MM.1S (cell line): ENCODE results near the gene KSR1.

Source experiments
- DNase-seq: peaks from one replicate; pipeline ENCODE4 v3.0.0-alpha.2; 2015
- H2AFZ ChIP-seq: fragments of 300-600 bp; sonication (generic); 2 replicates; pipeline ENCODE4 v1.6.0; 2016; ENCODE audit warnings: antibody characterized with exemption, low read length
- H3F3A ChIP-seq: fragments of 300-600 bp; sonication (generic); 2 replicates; pipeline ENCODE4 v1.6.1; 2016; ENCODE audit warnings: mild to moderate bottlenecking, antibody characterized with exemption, low read length, moderate library complexity, mixed read lengths; ENCODE audit not compliant: insufficient read depth
- H3K27ac ChIP-seq: fragments of 300-600 bp; sonication (generic); 2 replicates; pipeline ENCODE4 v1.5.1; 2016; ENCODE audit warnings: mild to moderate bottlenecking, low read length
- H3K27me3 ChIP-seq: fragments of 300-600 bp; sonication (generic); replicated peaks from 2 replicates; pipeline ENCODE4 v1.6.0; 2016; ENCODE audit warnings: low read length; ENCODE audit not compliant: insufficient read depth
- H3K36me3 ChIP-seq: fragments of 300-600 bp; sonication (generic); replicated peaks from 2 replicates; pipeline ENCODE4 v1.6.1; 2016; ENCODE audit warnings: mild to moderate bottlenecking, low read length, mixed read lengths; ENCODE audit not compliant: insufficient read depth
- H3K4me1 ChIP-seq: fragments of 300-600 bp; sonication (generic); 2 replicates; pipeline ENCODE4 v1.6.1; 2016; ENCODE audit warnings: low read length, mixed read lengths
- H3K4me2 ChIP-seq: fragments of 300-600 bp; sonication (generic); 2 replicates; pipeline ENCODE4 v1.6.0; 2016; ENCODE audit warnings: low read depth, low read length
- H3K4me3 ChIP-seq: fragments of 300-600 bp; sonication (generic); 2 replicates; pipeline ENCODE4 v1.5.1; 2016; ENCODE audit warnings: low read length, mixed read lengths
- H3K79me2 ChIP-seq: fragments of 300-600 bp; sonication (generic); 2 replicates; pipeline ENCODE4 v1.6.1; 2016; ENCODE audit warnings: mixed run types, low read length, mixed read lengths
- H3K9ac ChIP-seq: fragments of 300-600 bp; sonication (generic); 2 replicates; pipeline ENCODE4 v1.6.1; 2016; ENCODE audit warnings: low read length, mixed read lengths
- H3K9me2 ChIP-seq: fragments of 300-600 bp; sonication (generic); replicated peaks from 2 replicates; pipeline ENCODE4 v1.6.1; 2016; ENCODE audit warnings: mild to moderate bottlenecking, low read length, mixed read lengths; ENCODE audit not compliant: insufficient read depth
- H3K9me3 ChIP-seq: fragments of 300-600 bp; sonication (generic); replicated peaks from 2 replicates; pipeline ENCODE4 v1.6.1; 2016; ENCODE audit warnings: mild to moderate bottlenecking, low read length, mixed read lengths; ENCODE audit not compliant: insufficient read depth
- H4K20me1 ChIP-seq: fragments of 300-600 bp; sonication (generic); 2 replicates; pipeline ENCODE4 v1.6.1; 2016; ENCODE audit warnings: mild to moderate bottlenecking, low read length, moderate library complexity, mixed read lengths; ENCODE audit not compliant: insufficient read depth
- EZH2 ChIP-seq: fragments of 300-600 bp; sonication (generic); optimal IDR thresholded peaks from 2 replicates; pipeline ENCODE3; 2017; ENCODE audit warnings: low read depth, mild to moderate bottlenecking, antibody characterized with exemption, low read length, mixed read lengths
- EZH2phosphoT487 ChIP-seq: fragments of 300-600 bp; sonication (generic); IDR thresholded peaks from 2 replicates; pipeline ENCODE4 v1.6.1; 2018; ENCODE audit warnings: antibody characterized with exemption, low read length
- TF ChIP-seq, protein P1 (sequence below): fragments of 300-600 bp; sonication (generic); IDR thresholded peaks from 2 replicates; pipeline ENCODE4 v1.5.1; 2016; ENCODE audit warnings: antibody characterized with exemption, low read length, mixed read lengths

KSR1 gene

GRCh38 chr17:27545562-27546229 lies 89.4 kb downstream of the KSR1 start:
- H4K20me1 ChIP-seq: peaks cover 14% of the 10 kb centered on the region
- TF ChIP-seq EZH2: no peak
- no peak for TF ChIP-seq EZH2phosphoT487
- TF ChIP-seq, protein P1, sequence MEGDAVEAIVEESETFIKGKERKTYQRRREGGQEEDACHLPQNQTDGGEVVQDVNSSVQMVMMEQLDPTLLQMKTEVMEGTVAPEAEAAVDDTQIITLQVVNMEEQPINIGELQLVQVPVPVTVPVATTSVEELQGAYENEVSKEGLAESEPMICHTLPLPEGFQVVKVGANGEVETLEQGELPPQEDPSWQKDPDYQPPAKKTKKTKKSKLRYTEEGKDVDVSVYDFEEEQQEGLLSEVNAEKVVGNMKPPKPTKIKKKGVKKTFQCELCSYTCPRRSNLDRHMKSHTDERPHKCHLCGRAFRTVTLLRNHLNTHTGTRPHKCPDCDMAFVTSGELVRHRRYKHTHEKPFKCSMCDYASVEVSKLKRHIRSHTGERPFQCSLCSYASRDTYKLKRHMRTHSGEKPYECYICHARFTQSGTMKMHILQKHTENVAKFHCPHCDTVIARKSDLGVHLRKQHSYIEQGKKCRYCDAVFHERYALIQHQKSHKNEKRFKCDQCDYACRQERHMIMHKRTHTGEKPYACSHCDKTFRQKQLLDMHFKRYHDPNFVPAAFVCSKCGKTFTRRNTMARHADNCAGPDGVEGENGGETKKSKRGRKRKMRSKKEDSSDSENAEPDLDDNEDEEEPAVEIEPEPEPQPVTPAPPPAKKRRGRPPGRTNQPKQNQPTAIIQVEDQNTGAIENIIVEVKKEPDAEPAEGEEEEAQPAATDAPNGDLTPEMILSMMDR: no peak

GRCh38 chr17:27546624-27547300 lies 90.5 kb downstream of the KSR1 start:
- no peak overlapping the region for H3K9ac ChIP-seq
- H3F3A ChIP-seq: peaks cover 21% of the 10 kb centered on the region
- no peak overlapping the region for H3K27ac ChIP-seq
- no peak overlapping the region for H3K4me2 ChIP-seq
- peaks cover 14% of the 10 kb centered on the region for H4K20me1 ChIP-seq
- peaks cover 24% of the 10 kb centered on the region for H3K4me1 ChIP-seq
- H2AFZ ChIP-seq: no peak overlapping the region
- no peaks in the 10 kb centered on the region for H3K79me2 ChIP-seq
- no peak for DNase-seq
- no peaks in the 10 kb centered on the region for H3K9me2 ChIP-seq
- no peak for TF ChIP-seq EZH2
- TF ChIP-seq, protein P1: no peak
- H3K36me3 ChIP-seq: no peaks in the 10 kb centered on the region
- no peaks in the 10 kb centered on the region for H3K9me3 ChIP-seq
- no peak overlapping the region for H3K4me3 ChIP-seq
- H3K27me3 ChIP-seq: peaks cover 53% of the 10 kb centered on the region

More at GRCh38 chr17:27545562-27546229, 89.4 kb downstream of the KSR1 start:
- Histone ChIP-seq H3K79me2 (no peaks in the 10 kb centered on the region), H3K27ac (no peak overlapping the region), H3K27me3 (peaks cover 64% of the 10 kb centered on the region), H3K9me2 (no peaks in the 10 kb centered on the region), H3K36me3 (no peaks in the 10 kb centered on the region), H3K9me3 (no peaks in the 10 kb centered on the region), H3K4me1 (peaks cover 24% of the 10 kb centered on the region), H3F3A (peaks cover 21% of the 10 kb centered on the region), H3K4me3 (no peak overlapping the region), H3K9ac (no peak overlapping the region), H3K4me2 (no peak overlapping the region; the same call in 1 of the 2 replicates), H2AFZ (no peak overlapping the region)
- no peak for DNase-seq

DNA sequence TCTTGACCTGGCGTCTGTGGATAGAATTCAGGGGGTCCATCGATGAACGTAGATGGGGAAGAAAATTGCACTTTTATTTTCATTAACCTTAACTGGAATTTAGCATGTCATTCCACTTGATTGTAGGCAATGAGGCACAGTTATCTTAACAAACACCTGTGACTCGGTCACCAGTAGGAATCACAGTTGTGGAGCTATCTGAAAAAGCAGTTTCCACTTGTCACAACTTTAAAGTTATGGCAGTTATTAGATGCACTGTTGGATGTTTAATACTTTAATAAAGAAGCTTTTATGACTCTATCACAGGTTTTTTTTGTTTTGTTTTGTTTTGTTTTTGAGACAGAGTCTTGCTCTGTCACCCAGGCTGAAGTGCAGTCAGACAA lies 91.0 kb downstream of the KSR1 start:
- Histone ChIP-seq H3K9ac (no peak overlapping the region), H3K4me2 (no peak overlapping the region), H3K27ac (no peak overlapping the region), H3K4me1 (peaks cover 24% of the 10 kb centered on the region), H3K4me3 (no peak overlapping the region), H3K79me2 (no peaks in the 10 kb centered on the region), H3K27me3 (peaks cover 49% of the 10 kb centered on the region), H3K9me3 (no peaks in the 10 kb centered on the region), H3F3A (peaks cover 21% of the 10 kb centered on the region), H3K9me2 (no peaks in the 10 kb centered on the region), H3K36me3 (no peaks in the 10 kb centered on the region), H4K20me1 (peaks cover 14% of the 10 kb centered on the region), H2AFZ (no peak overlapping the region)
- TF ChIP-seq EZH2: no peak
- TF ChIP-seq, protein P1: no peak
- no peak for TF ChIP-seq EZH2phosphoT487
- no peak for DNase-seq
